ENCODE data around the gene TOMM20.
"Not testable (repeated sequence)": the region's sequence is repeated elsewhere in the genome, so short reads cannot be mapped to it uniquely, and the experiment has no call there.

Gene TOMM20

GRCh38 chr1:235074523-235075047, 54.1 kb downstream of the TOMM20 start:
- no peak for TF ChIP-seq ZNF274 (IDR thresholded peaks at IDR 0.05; ENCODE audit: low read depth, low read length)
- H3K4me3 ChIP-seq (ENCODE audit: low read length): peak overlapping the region; percentile 19; the same call in 1 of the 2 replicates

- H3K4me3 ChIP-seq (ENCODE audit: low read length): no peak overlapping the region; the same call in 1 of the 2 replicates
- TF ChIP-seq ZNF274 (IDR thresholded peaks at IDR 0.05; ENCODE audit: low read depth, low read length): no peak
Observed at GRCh38 chr1:235073968-235074522, 54.6 kb downstream of the TOMM20 start.

- no peak for TF ChIP-seq ZNF274 (IDR thresholded peaks at IDR 0.05; ENCODE audit: low read depth, low read length)
- no peak overlapping the region for H3K4me3 ChIP-seq (ENCODE audit: low read length)
Observed at GRCh38 chr1:235073331-235073967, 55.2 kb downstream of the TOMM20 start.

GRCh38 chr1:235072577-235072976, 56.1 kb downstream of the TOMM20 start:
- not testable (repeated sequence) for H3K4me3 ChIP-seq (ENCODE audit: low read length)

GRCh38 chr1:235072096-235072495, 56.5 kb downstream of the TOMM20 start:
- H3K4me3 ChIP-seq (ENCODE audit: low read length): no peak overlapping the region
- no peak for TF ChIP-seq ZNF274 (IDR thresholded peaks at IDR 0.05; ENCODE audit: low read depth, low read length)

GRCh38 chr1:235070819-235071218, 57.8 kb downstream of the TOMM20 start:
- TF ChIP-seq ZNF274 (IDR thresholded peaks at IDR 0.05; ENCODE audit: low read depth, low read length): no peak
- no peak overlapping the region for H3K4me3 ChIP-seq (ENCODE audit: low read length)

- no peak overlapping the region for H3K4me3 ChIP-seq (ENCODE audit: low read length)
- no peak for TF ChIP-seq ZNF274 (IDR thresholded peaks at IDR 0.05; ENCODE audit: low read depth, low read length)
Observed at GRCh38 chr1:235069577-235070563, 58.8 kb downstream of the TOMM20 start.

- no peak for TF ChIP-seq ZNF274 (IDR thresholded peaks at IDR 0.05; ENCODE audit: low read depth, low read length)
- no peak overlapping the region for H3K4me3 ChIP-seq (ENCODE audit: low read length)
Observed at GRCh38 chr1:235069176-235069575, 59.5 kb downstream of the TOMM20 start.

- TF ChIP-seq ZNF274 (IDR thresholded peaks at IDR 0.05; ENCODE audit: low read depth, low read length): no peak
- no peak overlapping the region for H3K4me3 ChIP-seq (ENCODE audit: low read length)
Observed at GRCh38 chr1:235068158-235069121, 60.2 kb downstream of the TOMM20 start.

- no peak overlapping the region for H3K4me3 ChIP-seq (ENCODE audit: low read length)
Observed at GRCh38 chr1:235067396-235068157, 61.1 kb downstream of the TOMM20 start.

GRCh38 chr1:235063068-235063765, 65.4 kb downstream of the TOMM20 start:
- no peak overlapping the region for H3K4me3 ChIP-seq (ENCODE audit: low read length)
- TF ChIP-seq ZNF274 (IDR thresholded peaks at IDR 0.05; ENCODE audit: low read depth, low read length): no peak

More at GRCh38 chr1:235067396-235068157, 61.1 kb downstream of the TOMM20 start:
- no peak for TF ChIP-seq ZNF274 (IDR thresholded peaks at IDR 0.05; ENCODE audit: low read depth, low read length)

Data from GM08714 (cell line).